Upper lobe of left lung (tissue), 4 donors: ENCODE results near the gene EPC2.

Experiments used
- POLR2AphosphoS5 ChIP-seq, 2 donors: sonication (generic); formaldehyde crosslinking; IDR thresholded peaks; one replicate each; pipeline ENCODE4 v1.5.1; 2017; ENCODE audit warnings: antibody characterized with exemption in 2 of 2
- TF ChIP-seq, protein P1 (sequence below), 6 experiments: fragments of 450-650 bp in 4 of 6; fragments of 200-600 bp in 2 of 6; sonication (generic) in 2 of 6; IDR thresholded peaks; one replicate each; pipeline ENCODE4 v1.5.1; 2016 to 2019; ENCODE audit warnings: antibody characterized with exemption in 6 of 6

DNA sequence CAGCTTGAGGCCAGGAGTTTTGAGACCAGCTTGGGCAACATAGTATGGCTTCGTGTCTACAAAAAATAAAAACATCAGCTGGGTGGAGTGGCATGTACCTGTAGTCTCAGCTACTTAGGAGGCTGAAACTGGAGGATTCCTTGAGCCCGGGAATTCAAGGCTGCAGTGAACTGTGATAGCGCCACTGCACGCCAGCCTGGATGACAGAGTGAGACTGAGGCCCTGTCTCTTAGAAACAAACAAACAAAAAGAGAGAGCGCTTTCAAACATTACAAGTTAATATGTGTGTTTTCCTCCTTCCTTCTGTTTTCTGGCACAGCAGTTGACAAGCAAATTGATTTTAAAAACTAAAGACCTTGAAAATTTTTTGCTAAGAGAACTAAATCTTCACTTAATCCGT lies 9.9 kb downstream of the EPC2 start:
- TF ChIP-seq, protein P1, sequence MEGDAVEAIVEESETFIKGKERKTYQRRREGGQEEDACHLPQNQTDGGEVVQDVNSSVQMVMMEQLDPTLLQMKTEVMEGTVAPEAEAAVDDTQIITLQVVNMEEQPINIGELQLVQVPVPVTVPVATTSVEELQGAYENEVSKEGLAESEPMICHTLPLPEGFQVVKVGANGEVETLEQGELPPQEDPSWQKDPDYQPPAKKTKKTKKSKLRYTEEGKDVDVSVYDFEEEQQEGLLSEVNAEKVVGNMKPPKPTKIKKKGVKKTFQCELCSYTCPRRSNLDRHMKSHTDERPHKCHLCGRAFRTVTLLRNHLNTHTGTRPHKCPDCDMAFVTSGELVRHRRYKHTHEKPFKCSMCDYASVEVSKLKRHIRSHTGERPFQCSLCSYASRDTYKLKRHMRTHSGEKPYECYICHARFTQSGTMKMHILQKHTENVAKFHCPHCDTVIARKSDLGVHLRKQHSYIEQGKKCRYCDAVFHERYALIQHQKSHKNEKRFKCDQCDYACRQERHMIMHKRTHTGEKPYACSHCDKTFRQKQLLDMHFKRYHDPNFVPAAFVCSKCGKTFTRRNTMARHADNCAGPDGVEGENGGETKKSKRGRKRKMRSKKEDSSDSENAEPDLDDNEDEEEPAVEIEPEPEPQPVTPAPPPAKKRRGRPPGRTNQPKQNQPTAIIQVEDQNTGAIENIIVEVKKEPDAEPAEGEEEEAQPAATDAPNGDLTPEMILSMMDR (IDR thresholded peaks at IDR 0.05) = no peak
- TF ChIP-seq POLR2AphosphoS5 (IDR thresholded peaks at IDR 0.05) = no peak
